ENCODE measurements around the gene PTPRG. TPM values are rescaled to one million over a fixed set of nuclear protein-coding genes. Genes with fewer than 3 reads are reported as not detected.

PTPRG gene
- total RNA-seq, 1 experiment from 2014 or later = 69.3 TPM

GRCh38 chr3:62019906-62020305, 458.5 kb downstream of the PTPRG start:
- H3K14ac ChIP-seq (ENCODE audit: insufficient read depth, low read length) = no peak overlapping the region
- no peaks in the 10 kb centered on the region for H3K9me3 ChIP-seq (ENCODE audit: control insufficient read depth, low read depth, low read length)
- Mint-ChIP-seq H3K27me3 (ENCODE audit: low read depth) (no peaks in the 10 kb centered on the region), H3K9me3 (no peaks in the 10 kb centered on the region; a peak in 1 of 5 replicates), H3K36me3 (ENCODE audit: insufficient read depth in 1 of 3, low read depth in 3 of 3) (peaks cover 2 to 17% (median 7%) of the 10 kb centered on the region in 3 experiments; a peak in 5 of 7 replicates), H3K27ac (no peak overlapping the region), H3K4me1 (peaks cover 20 to 25% of the 10 kb centered on the region in 2 experiments), H3K4me3 (no peak overlapping the region)
- no peak for TF ChIP-seq CTCF (conservative IDR thresholded peaks at IDR 0.05)
- H3K4me1 ChIP-seq (ENCODE audit: insufficient read depth, low read length) = no peaks in the 10 kb centered on the region; the same call in 1 of the 2 replicates
- no peak overlapping the region for H3K9ac ChIP-seq (ENCODE audit: extremely low read depth, insufficient read length, low read length)
- H3K23me2 ChIP-seq (ENCODE audit: insufficient read length, low read depth, low read length, poor library complexity, severe bottlenecking) = no peaks in the 10 kb centered on the region
- H2BK5ac ChIP-seq (ENCODE audit: insufficient read length, low read length) = no peak overlapping the region
- H3T11ph ChIP-seq (ENCODE audit: low read length) = no peak overlapping the region
- H2AFZ ChIP-seq (ENCODE audit: low read length) = no peak overlapping the region
- no peak overlapping the region for H4K5ac ChIP-seq (ENCODE audit: insufficient read length, low read depth, low read length)
- no peak overlapping the region for H3K4me2 ChIP-seq (ENCODE audit: insufficient read depth, insufficient read length, low read length)
- no peak overlapping the region for H2BK20ac ChIP-seq (ENCODE audit: low read depth, low read length, poor library complexity, severe bottlenecking)
- no peak overlapping the region for H2AK5ac ChIP-seq (ENCODE audit: insufficient read length, low read length)
- H2BK120ac ChIP-seq (ENCODE audit: low read depth, low read length, poor library complexity, severe bottlenecking) = no peak overlapping the region
- peaks cover 3% of the 10 kb centered on the region for H3K79me1 ChIP-seq (ENCODE audit: insufficient read depth, low read depth, low read length, poor library complexity, severe bottlenecking)
- no peak overlapping the region for H2BK12ac ChIP-seq (ENCODE audit: insufficient read length, low read depth, low read length)
- H2BK15ac ChIP-seq (ENCODE audit: low read depth, low read length) = no peak overlapping the region
- H3K27me3 ChIP-seq (ENCODE audit: insufficient read depth, low read length) = no peaks in the 10 kb centered on the region
- H3K79me2 ChIP-seq (ENCODE audit: insufficient read depth, low read length) = no peaks in the 10 kb centered on the region
- H3K27ac ChIP-seq (ENCODE audit: insufficient read length, low read depth, low read length) = no peak overlapping the region
- DNase-seq = no peak
- no peaks in the 10 kb centered on the region for H4K20me1 ChIP-seq (ENCODE audit: control insufficient read depth, insufficient read depth, insufficient read length)
- H4K91ac ChIP-seq (ENCODE audit: insufficient read length, low read depth, low read length) = no peak overlapping the region
- WGBS (ENCODE audit: extremely low coverage, insufficient read length, low lambda C conversion rate) = no CpG with 5 or more reads among the region's 1 CpG
- no peak overlapping the region for H3K4ac ChIP-seq (ENCODE audit: low read depth, low read length)
- no peak overlapping the region for H3K56ac ChIP-seq (ENCODE audit: insufficient read length, low read depth, low read length)
- no peak overlapping the region for H3K18ac ChIP-seq (ENCODE audit: insufficient read length, low read depth, low read length)
- H4K8ac ChIP-seq (replicated peaks; ENCODE audit: insufficient read length, low read depth, low read length) = no peak overlapping the region
- H3K23ac ChIP-seq (ENCODE audit: insufficient read length, low read depth, low read length) = no peak overlapping the region
